ENCODE data around the gene RBM25.
A peak's percentile ranks its signal among the peaks of the same experiment; 100 is the strongest.

Gene RBM25

DNA sequence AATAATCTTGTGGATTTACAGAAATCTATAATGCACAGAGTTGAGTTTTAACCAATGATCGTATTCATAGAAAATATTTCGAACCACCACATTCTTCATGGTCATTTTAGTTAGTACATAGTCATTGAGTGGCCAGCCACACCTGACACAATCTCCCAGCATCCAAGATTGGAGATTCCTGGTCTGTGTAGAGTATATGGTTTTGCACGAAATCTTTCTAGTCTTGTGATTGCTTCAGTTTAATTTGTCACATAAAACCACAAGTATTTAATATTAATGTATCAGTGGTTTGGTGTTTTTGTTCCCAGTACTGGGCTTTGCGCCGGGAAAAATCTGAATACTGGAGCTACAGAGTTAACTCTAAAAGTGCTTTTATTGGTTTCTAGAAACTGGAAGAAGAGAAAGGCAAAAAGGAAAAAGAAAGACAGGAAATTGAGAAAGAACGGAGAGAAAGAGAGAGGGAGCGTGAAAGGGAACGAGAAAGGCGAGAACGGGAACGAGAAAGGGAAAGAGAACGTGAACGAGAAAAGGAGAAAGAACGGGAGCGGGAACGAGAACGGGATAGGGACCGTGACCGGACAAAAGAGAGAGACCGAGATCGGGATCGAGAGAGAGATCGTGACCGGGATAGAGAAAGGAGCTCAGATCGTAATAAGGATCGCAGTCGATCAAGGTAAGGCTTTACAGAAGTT lies 44.6 kb downstream of the RBM25 start:
- DNase-seq = no peak

DNA sequence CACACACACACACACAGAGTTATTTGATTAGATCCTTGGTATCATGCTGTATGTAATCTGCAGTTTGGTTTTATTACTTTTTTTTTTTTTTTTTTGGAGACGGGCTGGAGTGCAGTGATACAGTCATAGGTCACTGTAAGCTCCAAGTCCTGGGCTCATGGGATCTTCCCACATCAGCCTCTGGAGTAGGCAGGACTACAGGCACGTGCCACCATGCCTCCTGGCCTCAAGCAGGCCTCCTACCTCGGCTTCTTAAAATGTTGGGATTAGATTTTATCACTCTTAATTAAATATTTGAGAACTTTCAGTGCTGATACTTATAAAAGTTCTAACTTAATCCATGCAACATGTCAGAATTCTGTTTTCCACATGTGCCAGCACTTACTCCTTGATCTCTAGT lies 46.7 kb downstream of the RBM25 start:
- no peak for DNase-seq

DNA sequence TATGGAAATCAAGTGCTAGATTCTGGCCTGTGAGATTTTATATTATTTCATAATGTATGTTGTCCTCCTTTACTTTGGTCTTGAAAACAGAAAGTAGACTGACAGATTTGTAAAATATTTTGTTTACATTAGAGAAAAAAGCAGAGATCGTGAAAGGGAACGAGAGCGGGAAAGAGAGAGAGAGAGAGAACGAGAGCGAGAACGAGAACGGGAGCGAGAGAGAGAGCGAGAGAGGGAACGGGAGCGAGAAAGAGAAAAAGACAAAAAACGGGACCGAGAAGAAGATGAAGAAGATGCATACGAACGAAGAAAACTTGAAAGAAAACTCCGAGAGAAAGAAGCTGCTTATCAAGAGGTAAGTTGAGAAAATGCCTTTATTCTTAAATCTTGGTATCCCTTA lies 47.4 kb downstream of the RBM25 start:
- DNase-seq = no peak

DNA sequence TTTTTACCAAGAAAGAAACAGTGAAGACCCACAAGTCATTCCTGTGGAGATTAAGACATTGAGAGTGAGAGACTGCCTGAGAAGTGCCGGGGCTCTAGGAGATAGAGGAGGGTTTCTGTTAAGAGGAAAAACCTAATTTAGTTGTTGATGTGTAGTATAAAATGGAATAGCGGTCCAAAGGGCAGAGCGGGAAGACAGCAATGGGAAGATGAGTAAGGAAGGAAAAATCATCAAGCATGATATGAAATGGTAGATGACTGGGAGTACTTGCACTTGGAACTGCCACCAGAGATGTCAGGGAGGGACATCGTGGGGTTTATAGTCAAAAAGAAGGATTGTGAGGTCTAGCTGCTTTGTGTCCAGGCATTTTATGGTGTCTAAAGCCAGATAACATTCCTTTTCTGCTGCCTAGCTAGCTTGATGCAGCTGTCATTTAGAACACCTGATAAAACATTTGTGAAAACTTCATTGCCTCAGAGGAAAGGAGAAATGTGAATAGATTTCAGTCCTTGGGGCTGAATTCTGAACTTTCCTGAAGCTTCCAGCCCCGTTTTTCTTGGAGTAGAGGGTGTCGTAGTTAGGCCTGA lies 57.8 kb downstream of the RBM25 start:
- DNase-seq = no peak

DNA sequence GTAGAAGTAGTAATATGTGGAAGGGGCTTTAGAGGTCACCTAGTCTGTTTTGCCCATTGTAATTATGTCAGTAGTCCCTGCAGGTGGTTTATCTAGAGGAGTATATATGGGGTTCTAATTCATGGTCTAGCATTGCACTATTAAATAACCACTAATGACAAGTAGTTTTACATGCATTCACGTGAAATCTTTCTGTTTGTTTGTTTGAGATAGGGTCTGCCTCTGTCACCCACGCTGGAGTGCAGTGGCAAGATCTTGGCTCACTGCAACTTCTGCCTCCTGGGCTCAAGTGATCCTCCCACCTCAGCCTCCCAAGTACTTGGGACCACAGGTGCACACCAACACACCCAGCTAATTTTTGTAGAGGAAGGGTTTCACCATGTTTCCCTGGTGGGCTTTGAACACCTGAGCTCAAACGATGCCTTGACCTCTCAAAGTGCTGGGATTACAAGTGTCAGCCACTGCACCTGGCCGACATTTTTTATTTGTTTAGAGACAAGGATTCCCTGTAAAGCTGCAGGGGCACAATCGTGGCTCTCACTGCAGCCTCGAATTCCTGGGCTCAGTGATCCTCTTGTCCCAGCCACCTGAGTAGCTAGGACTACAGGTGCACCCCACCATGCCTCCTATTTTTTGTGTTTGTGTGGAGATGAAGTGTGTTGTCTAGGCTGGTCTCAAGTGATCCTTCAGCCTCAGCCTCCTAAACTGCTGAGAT lies 66.0 kb downstream of the RBM25 start:
- no peak for DNase-seq

DNA sequence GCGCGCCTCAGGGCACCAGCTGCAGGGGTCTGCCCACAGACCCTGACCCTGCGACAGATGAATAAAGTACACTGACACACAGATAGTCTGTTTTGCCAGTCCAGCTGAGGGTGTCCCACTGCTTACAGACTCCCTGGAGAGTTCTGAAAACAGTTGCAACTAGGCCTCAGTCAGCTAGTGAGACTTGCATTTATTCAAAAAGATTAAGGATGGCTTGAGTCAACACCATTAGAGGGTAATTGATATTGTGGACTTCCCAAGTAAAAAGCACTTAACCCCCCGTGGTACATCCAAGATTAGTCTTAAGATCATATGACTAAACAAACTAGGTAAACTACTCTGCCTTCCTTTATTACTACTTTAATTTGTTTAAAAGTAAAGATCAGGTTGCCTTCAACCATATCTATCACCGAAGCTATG lies 66.8 kb downstream of the RBM25 start:
- no peak for DNase-seq

DNA sequence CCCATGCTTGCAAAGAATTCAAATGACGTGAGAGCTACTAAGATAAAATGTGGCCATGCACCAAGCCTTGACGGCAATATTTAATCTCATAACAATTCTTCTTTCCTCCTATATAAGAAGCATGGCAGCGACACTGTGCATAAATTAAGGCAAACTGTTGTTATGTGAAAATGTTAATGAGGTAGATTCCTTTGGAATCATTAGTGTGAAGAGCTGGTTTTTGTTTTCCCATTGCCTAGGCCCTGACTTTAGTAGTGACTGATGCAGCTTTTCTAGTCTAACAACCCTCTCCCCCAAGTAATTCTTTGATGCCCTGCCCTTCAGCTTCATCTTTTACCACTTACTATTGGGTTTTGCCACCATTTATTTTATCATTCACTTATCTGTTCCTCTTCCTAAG lies 67.4 kb downstream of the RBM25 start:
- DNase-seq = no peak

DNA sequence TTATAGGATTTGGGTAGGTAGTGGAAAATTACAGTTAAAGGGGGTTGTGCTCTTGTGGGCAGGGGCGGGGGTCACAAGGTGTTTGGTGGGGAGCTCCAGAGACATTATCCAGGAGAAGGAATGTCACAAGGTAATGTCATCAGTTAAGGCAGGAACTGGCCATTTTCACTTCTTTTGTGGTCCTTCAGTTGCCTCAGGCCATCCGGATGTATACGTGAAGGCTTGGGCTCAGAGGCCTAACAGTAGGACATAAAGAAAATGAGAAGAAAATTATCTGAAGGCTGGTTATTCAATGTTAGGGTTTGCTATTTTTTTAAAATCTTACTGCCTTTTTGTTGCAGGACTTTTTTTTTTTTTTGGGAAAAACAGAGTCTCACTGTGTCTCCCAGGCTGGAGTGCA lies 75.5 kb downstream of the RBM25 start:
- no peak for DNase-seq

DNA sequence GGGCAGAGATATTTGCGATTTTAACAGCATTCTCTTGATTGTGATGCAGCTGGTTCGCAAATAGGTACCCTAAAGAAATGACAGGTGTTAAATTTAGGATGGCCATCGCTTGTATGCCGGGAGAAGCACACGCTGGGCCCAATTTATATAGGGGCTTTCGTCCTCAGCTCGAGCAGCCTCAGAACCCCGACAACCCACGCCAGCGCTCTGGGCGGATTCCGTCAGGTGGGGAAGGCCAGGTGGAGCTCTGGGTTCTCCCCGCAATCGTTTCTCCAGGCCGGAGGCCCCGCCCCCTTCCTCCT lies 77.7 kb downstream of the RBM25 start:
- no peak for DNase-seq

DNA sequence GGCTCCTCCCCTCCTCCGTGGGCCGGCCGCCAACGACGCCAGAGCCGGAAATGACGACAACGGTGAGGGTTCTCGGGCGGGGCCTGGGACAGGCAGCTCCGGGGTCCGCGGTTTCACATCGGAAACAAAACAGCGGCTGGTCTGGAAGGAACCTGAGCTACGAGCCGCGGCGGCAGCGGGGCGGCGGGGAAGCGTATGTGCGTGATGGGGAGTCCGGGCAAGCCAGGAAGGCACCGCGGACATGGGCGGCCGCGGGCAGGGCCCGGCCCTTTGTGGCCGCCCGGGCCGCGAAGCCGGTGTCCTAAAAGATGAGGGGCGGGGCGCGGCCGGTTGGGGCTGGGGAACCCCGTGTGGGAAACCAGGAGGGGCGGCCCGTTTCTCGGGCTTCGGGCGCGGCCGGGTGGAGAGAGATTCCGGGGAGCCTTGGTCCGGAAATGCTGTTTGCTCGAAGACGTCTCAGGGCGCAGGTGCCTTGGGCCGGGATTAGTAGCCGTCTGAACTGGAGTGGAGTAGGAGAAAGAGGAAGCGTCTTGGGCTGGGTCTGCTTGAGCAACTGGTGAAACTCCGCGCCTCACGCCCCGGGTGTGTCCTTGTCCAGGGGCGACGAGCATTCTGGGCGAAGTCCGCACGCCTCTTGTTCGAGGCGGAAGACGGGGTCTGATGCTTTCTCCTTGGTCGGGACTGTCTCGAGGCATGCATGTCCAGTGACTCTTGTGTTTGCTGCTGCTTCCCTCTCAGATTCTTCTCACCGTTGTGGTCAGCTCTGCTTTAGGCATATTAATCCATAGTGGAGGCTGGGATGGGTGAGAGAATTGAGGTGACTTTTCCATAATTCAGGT lies 78.3 kb downstream of the RBM25 start, which contains the start of gene PSEN1:
TSS of gene PSEN1 (plus strand) at position 121 of the 839 bp plus-strand sequence. CDS start 11,513 bp downstream, outside the sequence.
- DNase-seq = peak; percentile 61 to 99 (median 95)

DNA sequence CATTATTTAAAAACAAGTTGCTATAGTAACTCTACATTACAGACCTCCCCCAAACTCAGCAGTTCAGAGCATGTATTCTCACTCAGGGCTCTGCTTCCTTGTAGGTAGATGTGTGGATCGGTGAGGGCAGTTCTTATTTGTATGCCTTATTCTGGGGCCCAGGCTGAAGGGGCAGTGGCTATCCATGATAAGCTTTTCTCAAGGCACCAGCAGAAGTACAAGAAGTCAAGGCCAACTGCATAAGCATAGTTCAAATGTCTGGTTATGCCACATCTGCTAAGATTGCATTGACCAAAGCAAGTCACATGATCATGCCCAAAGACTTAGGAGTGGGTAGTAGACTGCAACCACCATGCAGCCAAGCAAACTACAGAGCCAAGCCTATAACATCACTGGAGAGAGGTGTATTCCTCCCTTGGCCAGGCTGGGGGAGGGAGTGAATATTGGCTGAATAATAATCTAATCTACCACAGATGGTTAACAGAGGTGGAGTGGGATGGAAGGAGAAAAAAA lies 82.5 kb downstream of the RBM25 start:
- no peak for DNase-seq

DNA sequence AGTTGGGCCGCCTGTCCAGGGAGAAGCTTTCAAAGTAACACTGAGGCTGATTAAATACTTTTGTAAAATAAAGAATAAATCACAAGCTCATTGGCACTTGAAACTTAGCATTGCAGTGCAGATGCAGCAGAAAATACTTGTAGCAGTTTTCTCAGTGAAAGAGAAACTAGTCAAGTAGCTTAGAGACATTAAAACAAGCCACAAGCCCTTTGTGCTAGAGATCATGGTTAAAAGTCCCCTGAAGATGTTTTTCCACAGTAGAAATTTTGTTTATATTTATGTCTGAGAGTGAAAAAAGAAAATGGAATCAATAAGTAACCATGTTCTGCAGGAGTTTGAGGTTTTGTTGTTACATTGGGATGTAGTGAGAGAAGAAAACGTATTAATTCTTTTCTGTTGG lies 83.9 kb downstream of the RBM25 start:
- DNase-seq = peak in 1 of 58 donors; percentile 7

DNA sequence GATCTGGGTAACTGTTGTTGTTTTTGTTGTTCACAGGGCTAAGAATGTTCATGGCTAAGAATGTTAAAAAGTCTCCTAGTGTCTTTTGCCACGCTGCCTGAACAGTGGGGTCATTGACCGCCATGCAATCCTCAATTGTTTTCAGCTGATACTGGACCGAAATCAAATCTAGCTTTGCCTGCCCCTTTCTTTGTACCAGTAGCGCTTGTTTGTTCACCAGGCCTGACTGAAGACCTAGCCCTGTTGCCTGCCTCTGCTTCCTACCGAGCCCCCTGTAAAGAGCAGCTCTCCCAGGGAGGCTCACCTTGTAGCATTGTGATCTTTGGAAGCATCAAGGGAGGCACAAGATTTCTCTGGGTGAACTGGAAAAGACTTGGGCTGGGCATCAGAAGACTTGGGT lies 84.7 kb downstream of the RBM25 start:
- peak in 42 of 58 donors; percentile 7 to 90 (median 52) for DNase-seq

DNA sequence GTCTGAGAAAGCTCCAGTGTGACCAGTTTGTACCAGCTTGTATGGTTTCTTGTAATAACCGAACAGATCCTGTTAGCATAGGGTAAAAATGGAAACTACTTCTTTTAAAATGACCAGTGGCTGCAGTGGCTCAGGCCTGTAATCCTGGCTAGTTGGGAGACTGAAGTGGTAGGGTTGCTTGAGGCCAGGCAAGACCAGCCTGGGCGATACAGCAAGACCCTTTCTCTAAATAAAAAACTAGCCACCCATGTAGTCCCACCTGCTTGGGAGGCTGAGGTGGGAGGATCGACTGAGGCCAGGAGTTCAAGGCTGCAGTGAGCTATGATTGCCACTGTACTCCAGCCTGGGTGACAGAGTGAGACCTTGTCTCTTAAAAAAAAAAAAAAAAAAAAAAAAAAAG lies 85.3 kb downstream of the RBM25 start:
- DNase-seq = no peak

DNA sequence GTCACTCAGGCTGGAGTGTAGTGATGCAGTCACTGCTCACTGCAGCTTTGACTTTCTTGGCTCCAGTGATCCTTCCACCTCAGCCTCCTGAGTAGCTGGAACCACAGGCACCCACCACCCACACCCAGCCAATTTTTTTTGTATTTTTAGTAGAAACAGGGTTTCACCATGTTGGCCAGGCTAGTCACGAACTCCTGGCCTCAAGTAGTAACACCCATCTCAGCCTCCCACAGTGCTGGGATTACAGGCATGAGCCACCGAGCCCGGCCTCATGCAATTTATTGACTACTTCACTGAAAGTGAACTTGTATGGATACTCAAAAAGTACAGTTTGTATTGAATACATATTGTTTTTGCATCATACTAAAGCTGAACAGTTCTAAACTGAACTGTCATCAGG lies 87.0 kb downstream of the RBM25 start:
- DNase-seq = no peak

DNA sequence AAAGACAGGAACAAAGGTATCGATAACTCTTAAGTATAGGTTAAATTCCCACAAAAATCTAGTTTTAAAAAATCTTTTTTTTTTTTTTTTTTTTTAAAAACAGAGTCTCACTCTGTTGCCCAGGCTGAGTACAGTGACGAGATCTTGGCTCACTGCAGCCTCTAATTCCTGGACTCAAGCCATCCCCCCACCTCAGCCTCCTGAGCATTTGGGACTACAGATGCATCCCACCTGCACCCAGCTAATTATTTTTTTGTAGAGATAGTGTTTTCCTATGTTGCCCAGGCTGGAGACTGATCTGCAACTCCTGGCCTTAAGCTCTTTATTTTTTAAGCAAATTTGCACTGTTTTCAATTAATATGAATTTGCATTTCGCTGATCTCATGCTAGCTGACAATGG lies 87.8 kb downstream of the RBM25 start:
- no peak for DNase-seq

DNA sequence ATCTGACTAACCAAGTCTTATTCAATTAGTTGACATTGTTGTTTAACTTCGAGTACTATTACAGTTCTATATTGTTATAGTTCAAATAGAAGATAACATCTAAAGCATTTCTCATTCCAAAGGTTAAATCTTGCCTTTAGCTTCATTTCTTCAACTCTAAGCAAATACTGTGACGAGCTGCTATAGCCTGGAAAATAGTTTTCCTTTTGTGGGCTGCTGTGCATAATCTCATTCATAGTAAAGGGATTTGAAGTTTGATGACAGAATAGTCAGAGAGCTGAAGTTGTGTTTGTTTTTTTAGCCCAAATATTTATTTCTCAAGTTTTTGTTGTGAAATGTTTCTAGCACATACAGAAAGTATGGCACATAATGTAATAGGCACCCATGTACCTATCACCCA lies 91.4 kb downstream of the RBM25 start:
- DNase-seq = no peak

DNA sequence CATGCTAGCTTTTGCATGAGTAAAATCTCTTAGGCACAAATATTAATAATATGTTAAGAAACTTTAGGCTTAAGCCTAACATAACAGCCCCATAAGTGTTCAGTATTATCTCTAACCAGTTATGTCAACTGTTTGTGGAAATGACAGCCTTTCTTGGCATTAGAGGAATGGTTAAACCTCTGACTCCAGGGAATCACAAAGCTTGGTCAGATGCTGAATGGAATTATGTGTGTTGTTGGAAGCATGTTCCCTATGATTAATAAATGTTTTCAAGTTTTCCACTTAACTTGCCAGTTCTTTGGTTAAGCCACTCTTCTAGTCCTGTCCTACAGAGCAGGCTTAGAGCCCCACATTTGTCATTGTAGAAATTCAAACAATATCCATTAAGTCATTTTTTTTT lies 94.9 kb downstream of the RBM25 start:
- no peak for DNase-seq

DNA sequence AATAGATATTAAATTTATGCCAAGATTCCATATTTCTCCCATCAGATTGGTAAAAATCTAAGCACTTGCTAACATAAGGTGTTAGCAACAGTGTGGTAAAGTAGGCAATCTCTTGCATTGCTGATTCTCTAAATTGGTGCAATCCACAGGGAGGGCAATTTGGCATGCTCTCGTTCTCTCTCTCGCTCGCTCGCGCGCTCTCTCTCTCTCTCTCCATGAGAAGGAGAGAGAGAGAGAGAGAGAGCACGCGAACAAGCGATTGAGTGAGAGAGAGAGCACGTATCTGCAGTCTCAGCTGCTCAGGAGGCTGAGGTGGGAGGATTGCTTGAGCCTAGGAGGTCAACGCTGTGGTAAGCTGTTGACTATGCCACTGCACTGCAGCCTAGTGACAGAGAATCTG lies 103.9 kb downstream of the RBM25 start:
- DNase-seq = peak in 9 of 58 donors; percentile 7 to 17 (median 14)

DNA sequence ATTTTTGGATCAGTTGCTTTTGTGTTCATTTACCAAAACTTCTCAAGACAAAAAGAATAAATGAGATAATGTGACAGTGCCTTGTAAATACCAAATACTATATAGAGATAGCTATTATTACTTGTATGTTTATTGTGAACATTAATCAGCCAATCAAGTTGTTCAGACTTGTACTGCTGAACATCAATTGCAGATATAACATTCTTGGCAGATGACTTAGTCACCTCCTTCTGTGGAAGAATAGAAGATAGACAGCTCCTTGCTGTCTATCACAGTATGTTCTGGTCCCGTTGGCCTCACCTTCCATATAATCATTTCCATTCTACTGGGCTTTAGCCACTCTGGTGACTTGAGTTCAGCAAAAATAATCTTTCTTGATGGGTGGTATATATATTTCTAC lies 108.1 kb downstream of the RBM25 start:
- DNase-seq = no peak

DNA sequence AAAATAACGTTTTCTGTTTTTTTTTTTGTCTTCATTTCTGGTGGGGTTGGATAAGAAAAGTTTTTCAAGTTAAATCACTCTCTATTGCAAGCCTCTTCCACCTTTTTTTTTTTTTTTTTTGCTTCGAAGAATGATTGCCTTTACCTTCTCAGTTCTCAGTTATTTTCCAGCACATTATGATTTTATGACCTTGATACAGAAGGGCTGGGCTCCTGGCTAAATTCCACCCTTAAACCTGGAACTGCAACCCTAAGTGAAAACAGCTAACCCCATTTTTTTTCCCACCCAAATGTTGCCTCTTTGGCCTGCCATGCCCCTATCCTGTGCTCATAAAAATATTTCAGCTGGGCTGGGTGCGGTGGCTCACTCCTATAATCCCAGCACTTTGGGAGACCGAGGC lies 109.4 kb downstream of the RBM25 start:
- DNase-seq = no peak

DNA sequence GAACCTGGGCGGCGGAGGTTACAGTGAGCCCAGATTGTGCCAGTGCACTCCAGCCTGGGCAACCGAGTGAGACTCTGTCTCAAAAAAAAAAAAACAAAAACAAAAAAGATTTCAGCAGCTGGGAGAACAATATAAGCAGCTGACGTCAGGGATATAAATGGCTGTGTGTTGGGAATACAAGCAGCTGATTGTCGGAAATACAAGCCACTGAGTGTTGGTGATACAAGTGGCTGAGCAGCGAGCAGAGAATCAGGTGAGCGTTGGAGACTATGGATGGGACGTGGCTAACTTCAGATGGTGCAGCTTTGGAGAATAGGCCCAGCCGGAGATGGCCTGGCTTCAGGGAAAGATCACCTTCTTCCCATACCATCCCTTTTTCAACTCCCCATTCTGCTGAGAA lies 109.9 kb downstream of the RBM25 start:
- peak in 44 of 58 donors; percentile 2 to 90 (median 52) for DNase-seq

All from anterior cingulate cortex (tissue), 58 donors.